ENCODE results near the gene PRR15.

PRR15 gene

GRCh38 chr7:29606830-29607229, 43.2 kb downstream of the PRR15 start:
- H3K79me1 ChIP-seq (ENCODE audit: low read depth, low read length): no peaks in the 10 kb centered on the region
- no peak overlapping the region for H2AK5ac ChIP-seq (ENCODE audit: low read depth, low read length)
- H2BK12ac ChIP-seq (ENCODE audit: low read length): no peak overlapping the region
- H3K9ac ChIP-seq (ENCODE audit: low read depth, low read length, poor library complexity): no peak overlapping the region
- no peak overlapping the region for H3K23ac ChIP-seq (ENCODE audit: low read depth, low read length, poor library complexity)
- H2BK120ac ChIP-seq (ENCODE audit: low read depth, low read length): no peak overlapping the region
- H3K18ac ChIP-seq (ENCODE audit: low read length): no peak overlapping the region
- no peaks in the 10 kb centered on the region for H3K27me3 ChIP-seq (ENCODE audit: control insufficient read depth in 3 of 3, insufficient read depth in 3 of 3, low read depth in 1 of 3, low read length in 3 of 3)
- no peak overlapping the region for H3K27ac ChIP-seq (replicated peaks; ENCODE audit: low read length)
- H3K9me3 ChIP-seq (replicated peaks in 1 of 2; ENCODE audit: control insufficient read depth in 2 of 2, insufficient read depth in 1 of 2, low read depth in 1 of 2, low read length in 2 of 2): no peaks in the 10 kb centered on the region
- no peak overlapping the region for H4K91ac ChIP-seq (ENCODE audit: low read depth, low read length, poor library complexity)
- no peak overlapping the region for H2AFZ ChIP-seq (ENCODE audit: low read length)
- no peak overlapping the region for H2BK15ac ChIP-seq (ENCODE audit: low read length)
- no peak overlapping the region for H3K4ac ChIP-seq (ENCODE audit: low read length)
- no peak overlapping the region for H3K4me3 ChIP-seq (ENCODE audit: low read length in 2 of 2)
- no peak overlapping the region for H2BK5ac ChIP-seq (ENCODE audit: low read length)
- no peak for DNase-seq (ENCODE audit: low spot score)
- no peak overlapping the region for H3K4me2 ChIP-seq (ENCODE audit: insufficient read depth, low read length, poor library complexity, severe bottlenecking)
- no peak overlapping the region for H3K14ac ChIP-seq (ENCODE audit: low read length)
- H3K4me1 ChIP-seq (ENCODE audit: control insufficient read depth in 2 of 2, insufficient read depth in 1 of 2, low read depth in 1 of 2, low read length in 2 of 2): peaks cover 4% of the 10 kb centered on the region in 2 donors
- H3K36me3 ChIP-seq (replicated peaks in 1 of 2; ENCODE audit: control insufficient read depth in 2 of 2, insufficient read depth in 2 of 2, low read length in 2 of 2): no peaks in the 10 kb centered on the region
- no peak overlapping the region for H4K8ac ChIP-seq (ENCODE audit: low read depth, low read length)
- no CpG with 5 or more reads among the region's 4 CpGs for WGBS, 2 donors (ENCODE audit: extremely low coverage in 2 of 2, insufficient read length in 2 of 2, insufficient replicate concordance in 1 of 2)

- no peak overlapping the region for H4K8ac ChIP-seq (ENCODE audit: low read depth, low read length)
- no peak overlapping the region for H2AFZ ChIP-seq (ENCODE audit: low read length)
- H3K4me3 ChIP-seq (ENCODE audit: low read length in 2 of 2): no peak overlapping the region
- no peak overlapping the region for H2BK120ac ChIP-seq (ENCODE audit: low read depth, low read length)
- DNase-seq (ENCODE audit: low spot score): no peak
- no CpG with 5 or more reads among the region's 4 CpGs for WGBS, 2 donors (ENCODE audit: extremely low coverage in 2 of 2, insufficient read length in 2 of 2, insufficient replicate concordance in 1 of 2)
- no peak overlapping the region for H3K18ac ChIP-seq (ENCODE audit: low read length)
- H2BK5ac ChIP-seq (ENCODE audit: low read length): no peak overlapping the region
- no peaks in the 10 kb centered on the region for H3K36me3 ChIP-seq (replicated peaks in 1 of 2; ENCODE audit: control insufficient read depth in 2 of 2, insufficient read depth in 2 of 2, low read length in 2 of 2)
- no peaks in the 10 kb centered on the region for H3K79me1 ChIP-seq (ENCODE audit: low read depth, low read length)
- H3K4ac ChIP-seq (ENCODE audit: low read length): no peak overlapping the region
- no peak overlapping the region for H3K27ac ChIP-seq (replicated peaks; ENCODE audit: low read length)
- H3K27me3 ChIP-seq (ENCODE audit: control insufficient read depth in 3 of 3, insufficient read depth in 3 of 3, low read depth in 1 of 3, low read length in 3 of 3): no peaks in the 10 kb centered on the region
- no peak overlapping the region for H2BK12ac ChIP-seq (ENCODE audit: low read length)
- H2AK5ac ChIP-seq (ENCODE audit: low read depth, low read length): no peak overlapping the region
- H3K23ac ChIP-seq (ENCODE audit: low read depth, low read length, poor library complexity): no peak overlapping the region
- no peak overlapping the region for H3K9ac ChIP-seq (ENCODE audit: low read depth, low read length, poor library complexity)
- peaks cover 4% of the 10 kb centered on the region in 2 donors for H3K4me1 ChIP-seq (ENCODE audit: control insufficient read depth in 2 of 2, insufficient read depth in 1 of 2, low read depth in 1 of 2, low read length in 2 of 2)
- H3K14ac ChIP-seq (ENCODE audit: low read length): no peak overlapping the region
- peaks cover 0 to 3% of the 10 kb centered on the region in 2 donors for H3K9me3 ChIP-seq (replicated peaks in 1 of 2; ENCODE audit: control insufficient read depth in 2 of 2, insufficient read depth in 1 of 2, low read depth in 1 of 2, low read length in 2 of 2)
- no peak overlapping the region for H4K91ac ChIP-seq (ENCODE audit: low read depth, low read length, poor library complexity)
- no peak overlapping the region for H2BK15ac ChIP-seq (ENCODE audit: low read length)
- no peak overlapping the region for H3K4me2 ChIP-seq (ENCODE audit: insufficient read depth, low read length, poor library complexity, severe bottlenecking)
Observed at GRCh38 chr7:29607259-29607658, 43.6 kb downstream of the PRR15 start.

GRCh38 chr7:29607889-29608288, 44.3 kb downstream of the PRR15 start:
- Histone ChIP-seq H3K9ac (ENCODE audit: low read depth, low read length, poor library complexity) (no peak overlapping the region), H3K4ac (ENCODE audit: low read length) (no peak overlapping the region), H3K14ac (ENCODE audit: low read length) (no peak overlapping the region), H3K27ac (replicated peaks; ENCODE audit: low read length) (no peak overlapping the region), H2BK5ac (ENCODE audit: low read length) (no peak overlapping the region), H4K8ac (ENCODE audit: low read depth, low read length) (no peak overlapping the region), H3K79me1 (ENCODE audit: low read depth, low read length) (no peaks in the 10 kb centered on the region), H3K4me3 (ENCODE audit: low read length in 2 of 2) (no peak overlapping the region), H3K4me1 (ENCODE audit: control insufficient read depth in 2 of 2, insufficient read depth in 1 of 2, low read depth in 1 of 2, low read length in 2 of 2) (peaks cover 4% of the 10 kb centered on the region in 2 donors), H2BK12ac (ENCODE audit: low read length) (no peak overlapping the region), H3K4me2 (ENCODE audit: insufficient read depth, low read length, poor library complexity, severe bottlenecking) (no peak overlapping the region), H2BK120ac (ENCODE audit: low read depth, low read length) (no peak overlapping the region), H2AK5ac (ENCODE audit: low read depth, low read length) (no peak overlapping the region), H3K23ac (ENCODE audit: low read depth, low read length, poor library complexity) (no peak overlapping the region), H2BK15ac (ENCODE audit: low read length) (no peak overlapping the region), H3K27me3 (ENCODE audit: control insufficient read depth in 3 of 3, insufficient read depth in 3 of 3, low read depth in 1 of 3, low read length in 3 of 3) (no peaks in the 10 kb centered on the region), H4K91ac (ENCODE audit: low read depth, low read length, poor library complexity) (no peak overlapping the region), H3K9me3 (replicated peaks in 1 of 2; ENCODE audit: control insufficient read depth in 2 of 2, insufficient read depth in 1 of 2, low read depth in 1 of 2, low read length in 2 of 2) (peaks cover 0 to 8% of the 10 kb centered on the region in 2 donors), H3K36me3 (replicated peaks in 1 of 2; ENCODE audit: control insufficient read depth in 2 of 2, insufficient read depth in 2 of 2, low read length in 2 of 2) (no peaks in the 10 kb centered on the region), H3K18ac (ENCODE audit: low read length) (no peak overlapping the region), H2AFZ (ENCODE audit: low read length) (no peak overlapping the region)
- DNase-seq (ENCODE audit: low spot score): no peak
- WGBS, 2 donors (ENCODE audit: extremely low coverage in 2 of 2, insufficient read length in 2 of 2, insufficient replicate concordance in 1 of 2): no CpG with 5 or more reads among the region's 4 CpGs

GRCh38 chr7:29609162-29610037, 45.8 kb downstream of the PRR15 start:
- DNase-seq (ENCODE audit: low spot score): peak; percentile 12

More at GRCh38 chr7:29609162-29610037, 45.8 kb downstream of the PRR15 start:
- Histone ChIP-seq H3K27me3 (ENCODE audit: control insufficient read depth in 3 of 3, insufficient read depth in 3 of 3, low read depth in 1 of 3, low read length in 3 of 3) (no peaks in the 10 kb centered on the region), H3K9ac (ENCODE audit: low read depth, low read length, poor library complexity) (no peak overlapping the region), H3K36me3 (replicated peaks in 1 of 2; ENCODE audit: control insufficient read depth in 2 of 2, insufficient read depth in 2 of 2, low read length in 2 of 2) (no peaks in the 10 kb centered on the region), H3K23ac (ENCODE audit: low read depth, low read length, poor library complexity) (no peak overlapping the region), H3K79me1 (ENCODE audit: low read depth, low read length) (no peaks in the 10 kb centered on the region), H2AK5ac (ENCODE audit: low read depth, low read length) (no peak overlapping the region), H2BK5ac (ENCODE audit: low read length) (no peak overlapping the region), H2BK12ac (ENCODE audit: low read length) (no peak overlapping the region), H4K91ac (ENCODE audit: low read depth, low read length, poor library complexity) (no peak overlapping the region), H2AFZ (ENCODE audit: low read length) (no peak overlapping the region), H3K4me3 (ENCODE audit: low read length in 2 of 2) (no peak overlapping the region), H2BK15ac (ENCODE audit: low read length) (no peak overlapping the region), H2BK120ac (ENCODE audit: low read depth, low read length) (no peak overlapping the region), H3K27ac (replicated peaks; ENCODE audit: low read length) (no peak overlapping the region), H3K14ac (ENCODE audit: low read length) (no peak overlapping the region), H3K4me2 (ENCODE audit: insufficient read depth, low read length, poor library complexity, severe bottlenecking) (no peak overlapping the region), H3K9me3 (replicated peaks in 1 of 2; ENCODE audit: control insufficient read depth in 2 of 2, insufficient read depth in 1 of 2, low read depth in 1 of 2, low read length in 2 of 2) (peaks cover 0 to 8% of the 10 kb centered on the region in 2 donors), H3K4ac (ENCODE audit: low read length) (no peak overlapping the region), H3K4me1 (ENCODE audit: control insufficient read depth in 2 of 2, insufficient read depth in 1 of 2, low read depth in 1 of 2, low read length in 2 of 2) (peaks cover 4 to 6% of the 10 kb centered on the region in 2 donors), H3K18ac (ENCODE audit: low read length) (no peak overlapping the region), H4K8ac (ENCODE audit: low read depth, low read length) (no peak overlapping the region)
- WGBS, 2 donors (ENCODE audit: extremely low coverage in 2 of 2, insufficient read length in 2 of 2, insufficient replicate concordance in 1 of 2): no CpG with 5 or more reads among the region's 15 CpGs
